Stimulated activated CD4-positive, alpha-beta T cell treated with anti-CD3 and anti-CD28 coated beads, TNF-alpha, amount 100 ng/mL, for 24 hours (primary cell): Measurements from ENCODE around the gene RXRA.

Experiments used
- DNase-seq, 3 experiments: peaks; one replicate each; pipeline ENCODE4 v3.0.0-alpha.2; 2020; ENCODE audit warnings: low read depth in 3 of 3

The RXRA gene

GRCh38 chr9:134336924-134337323, 10.7 kb downstream of the RXRA start:
- DNase-seq = no peak

GRCh38 chr9:134337469-134337868, 11.2 kb downstream of the RXRA start:
- DNase-seq = no peak

GRCh38 chr9:134338394-134339182, 12.3 kb downstream of the RXRA start:
- no peak for DNase-seq

DNA sequence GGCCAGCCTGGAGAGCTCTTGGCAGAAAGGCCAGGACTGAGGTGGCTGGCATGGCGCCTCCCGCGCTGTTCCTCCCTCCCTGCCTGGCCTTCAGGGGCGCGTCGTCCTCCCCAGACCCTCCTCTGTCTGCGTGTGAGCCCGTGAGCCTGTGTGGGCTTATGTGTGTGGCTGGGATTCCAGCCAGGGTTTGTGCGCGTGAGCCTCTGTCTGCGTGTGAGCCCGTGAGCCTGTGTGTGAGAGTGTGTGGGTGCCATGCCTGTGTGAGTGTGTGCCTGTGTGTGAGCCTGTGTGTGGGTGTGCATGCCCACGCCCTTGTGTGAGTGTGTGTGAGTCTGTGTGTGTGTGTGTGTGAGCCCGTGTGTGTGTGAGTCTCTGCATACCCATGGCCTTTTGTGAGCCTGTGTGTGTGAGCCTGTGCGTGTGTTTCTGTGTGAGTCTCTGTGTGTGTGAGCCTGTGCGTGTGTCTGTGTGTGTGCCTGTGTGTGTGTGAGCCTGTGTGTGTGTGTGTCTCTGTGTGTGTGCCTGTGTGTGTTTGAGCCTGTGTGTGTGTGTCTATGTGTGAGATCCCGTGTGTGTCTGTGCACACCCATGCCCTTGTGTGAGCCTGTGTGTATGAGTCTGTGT, 13.0 kb downstream of the RXRA start:
- DNase-seq = no peak

GRCh38 chr9:134340475-134341160, 14.4 kb downstream of the RXRA start:
- DNase-seq = no peak

- no peak for DNase-seq
Observed at GRCh38 chr9:134341306-134341705, 15.1 kb downstream of the RXRA start.

DNA sequence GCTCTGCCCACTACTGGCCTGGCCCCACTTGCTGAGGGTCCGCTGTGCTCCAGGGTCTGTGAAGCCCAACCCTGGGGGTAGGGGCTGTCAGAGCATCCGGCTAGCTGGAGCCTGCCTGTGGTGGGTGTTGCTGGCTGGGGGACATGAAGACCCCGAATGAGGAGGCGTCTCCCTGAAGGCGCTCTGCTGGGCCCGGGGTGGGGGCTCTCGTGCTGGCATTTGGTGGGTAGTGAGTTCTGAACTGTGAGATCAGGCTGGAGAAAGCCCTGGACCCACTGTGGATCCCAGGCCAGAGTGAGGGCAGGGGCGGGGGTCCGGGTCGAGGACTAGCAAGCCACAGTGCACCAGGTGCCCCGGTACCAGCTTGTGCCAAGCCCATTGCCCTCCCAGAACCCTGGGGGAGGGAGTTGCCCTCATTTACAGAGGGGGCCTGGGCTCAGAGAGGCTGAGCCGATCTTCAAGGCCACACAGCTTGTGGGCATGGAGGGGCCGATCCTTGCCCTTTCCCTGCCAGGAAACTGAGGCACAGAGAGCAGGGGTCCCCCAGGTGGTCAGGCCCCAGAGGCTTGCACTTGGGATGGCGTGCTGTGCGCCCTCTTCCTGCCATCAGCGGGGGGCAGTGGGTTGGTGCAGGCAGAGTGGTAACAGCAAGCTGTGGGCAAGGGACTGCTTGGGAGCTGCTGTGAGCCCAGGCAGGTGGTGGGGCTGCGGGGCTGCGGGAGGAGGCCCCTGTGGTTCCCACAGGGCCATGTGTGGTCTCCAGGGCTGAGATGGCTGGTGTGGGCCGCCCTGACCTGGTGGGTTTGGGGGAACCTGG, 15.9 kb downstream of the RXRA start:
- DNase-seq = no peak

DNA sequence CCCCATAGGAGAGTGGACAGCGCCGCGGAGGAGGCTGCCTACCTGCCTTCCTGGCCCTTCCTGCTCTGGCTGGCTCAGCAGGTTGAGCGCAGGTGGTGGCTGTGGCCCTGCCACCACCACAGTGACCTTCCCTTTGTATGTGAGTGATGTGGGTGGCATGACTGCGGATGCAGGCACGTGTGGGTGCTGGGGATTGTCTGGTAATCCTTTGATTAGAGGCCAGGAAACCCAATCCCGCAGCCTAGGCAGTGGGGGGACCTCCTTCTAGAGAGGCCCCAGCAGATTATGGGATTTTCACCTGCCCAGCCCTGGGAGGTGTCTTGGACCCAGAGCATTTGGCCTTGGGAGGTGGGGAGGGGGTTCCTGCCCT, 16.5 kb downstream of the RXRA start:
- DNase-seq = no peak

- DNase-seq = no peak
Observed at GRCh38 chr9:134343637-134344036, 17.4 kb downstream of the RXRA start.

GRCh38 chr9:134344068-134344799, 18.0 kb downstream of the RXRA start:
- DNase-seq = peak in 1 of 3 experiments; percentile 17

GRCh38 chr9:134344800-134345310, 18.6 kb downstream of the RXRA start:
- DNase-seq = no peak

DNA sequence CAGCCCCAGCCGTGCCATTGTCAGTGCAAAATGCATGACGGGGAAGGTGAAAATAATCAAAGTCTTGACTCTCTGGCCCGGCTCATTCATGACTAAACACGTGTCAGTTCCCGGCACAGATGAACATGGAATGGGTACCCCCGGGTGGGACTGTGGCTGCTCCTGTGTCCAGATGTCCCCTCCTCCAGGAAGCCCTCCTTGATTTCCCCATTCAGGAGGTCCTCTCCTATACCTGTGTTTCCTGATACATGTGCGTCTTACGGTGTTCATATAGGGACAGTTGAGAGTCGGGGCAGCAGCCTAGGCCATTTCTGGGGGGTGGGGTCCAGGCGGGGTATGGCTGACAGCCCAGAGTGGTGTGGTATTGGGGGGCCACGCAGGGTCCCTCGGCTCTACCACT, 19.5 kb downstream of the RXRA start:
- no peak for DNase-seq

- DNase-seq = no peak
Observed at GRCh38 chr9:134346151-134346550, 19.9 kb downstream of the RXRA start.

DNA sequence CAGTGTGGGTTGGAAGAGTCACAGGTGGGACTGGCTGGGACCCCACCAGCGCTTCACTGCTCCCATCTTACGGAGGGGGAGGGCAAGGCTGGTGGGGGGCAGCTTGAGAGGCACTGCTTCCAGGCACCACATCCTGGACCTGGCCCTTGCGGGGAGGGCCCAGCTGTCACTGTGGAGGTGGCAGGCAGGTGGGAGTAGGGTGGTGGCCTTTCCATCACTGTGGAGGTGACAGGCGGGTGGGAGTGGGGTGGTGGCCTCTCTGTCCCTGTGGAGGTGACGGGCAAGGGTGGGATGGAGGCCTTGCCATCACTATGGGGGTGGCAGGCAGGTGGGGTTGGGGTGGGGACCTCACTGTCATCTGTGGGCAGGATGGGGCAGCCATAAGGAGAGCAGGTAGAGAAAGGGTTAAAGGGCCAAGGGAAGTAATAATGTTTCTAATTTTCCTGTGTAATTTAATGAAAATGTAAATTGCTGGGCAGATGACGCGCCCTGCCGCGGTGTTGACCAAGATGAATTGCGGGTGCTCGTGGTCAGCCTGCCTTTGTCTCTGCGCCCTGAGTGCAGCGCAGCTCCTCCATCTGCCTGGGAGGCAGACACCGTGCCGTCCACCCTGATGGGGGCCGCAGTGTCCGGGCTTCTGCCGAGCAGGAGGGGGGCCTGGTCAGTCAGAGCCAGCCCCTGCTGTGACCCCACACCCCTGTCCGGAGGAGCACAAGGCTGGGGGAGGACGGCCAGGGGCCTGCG, 20.8 kb downstream of the RXRA start:
- DNase-seq = no peak

DNA sequence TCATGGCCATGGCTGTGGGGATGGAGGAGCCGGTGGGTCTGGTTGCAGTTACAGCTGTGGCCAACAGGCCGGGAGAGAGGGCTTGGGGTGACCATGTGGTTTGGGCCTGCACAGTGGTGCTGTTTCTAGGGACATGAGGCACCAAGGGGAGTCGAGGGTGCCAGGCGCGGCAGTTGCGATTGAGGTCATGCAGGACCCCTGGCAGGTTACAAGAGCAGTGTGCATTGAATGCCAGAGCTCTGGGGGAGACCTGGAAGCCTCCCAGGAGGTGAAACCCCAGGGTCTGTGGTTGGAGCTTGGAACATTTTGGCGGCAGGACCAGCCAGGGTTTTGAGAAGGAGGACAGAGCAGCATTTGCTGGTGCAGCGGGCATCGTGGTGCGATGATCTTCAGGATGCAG, 21.7 kb downstream of the RXRA start:
- DNase-seq = no peak

DNA sequence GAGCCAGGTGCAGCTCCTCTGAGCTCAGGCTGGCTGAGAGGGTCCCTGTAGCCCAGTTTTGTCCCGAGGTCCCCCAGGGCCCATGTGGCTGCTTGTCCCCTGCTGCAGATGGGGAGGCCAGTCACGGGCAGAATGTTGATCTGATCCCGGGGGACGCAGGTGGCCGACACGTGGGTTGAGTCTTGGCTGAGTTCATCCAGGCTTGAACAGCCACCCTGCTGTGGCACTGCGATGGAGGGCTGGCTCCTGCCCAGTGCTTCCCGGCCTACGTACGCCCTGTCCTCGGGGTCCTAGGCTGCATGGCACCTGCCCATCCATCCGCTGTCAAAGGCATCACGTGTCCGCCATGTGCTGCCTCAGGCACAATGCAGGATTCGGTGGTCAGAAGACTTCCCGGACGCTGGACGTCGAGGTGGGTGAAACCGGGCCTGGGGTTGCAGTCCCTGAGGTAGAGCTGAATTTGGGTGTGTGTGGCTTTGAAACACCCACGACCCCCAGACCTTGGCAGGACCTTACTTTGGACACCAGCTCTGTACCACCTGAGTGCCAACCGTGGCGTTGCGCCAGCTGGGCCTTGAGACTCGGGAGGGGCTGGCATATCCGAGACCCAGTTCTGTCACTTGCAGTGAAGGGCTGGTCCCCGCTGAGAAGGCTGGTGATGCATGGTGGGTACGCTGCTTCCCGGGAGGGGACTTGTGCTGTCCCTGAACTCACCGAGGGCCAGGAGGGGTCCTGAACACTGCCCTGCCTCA, 22.3 kb downstream of the RXRA start:
- DNase-seq = no peak

DNA sequence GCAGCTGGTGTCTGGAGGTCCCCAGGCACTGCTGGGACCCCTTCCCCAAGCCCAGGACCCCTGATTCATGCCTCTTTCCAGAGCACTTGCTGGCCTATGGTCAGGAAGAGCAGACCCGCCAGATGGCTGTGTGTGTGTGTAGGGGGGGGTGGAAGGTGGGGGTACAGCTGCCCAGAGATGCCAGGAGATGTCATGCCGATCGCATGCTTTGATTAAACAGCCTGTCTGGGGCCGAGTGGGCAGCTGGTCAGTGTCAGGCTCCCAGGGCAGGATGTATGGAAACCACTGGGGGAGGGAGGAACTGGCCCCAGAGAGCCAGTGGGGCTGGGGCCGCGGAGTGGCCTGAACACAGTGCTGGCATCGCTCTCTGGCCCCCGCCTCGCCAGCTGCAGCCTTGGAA, 23.7 kb downstream of the RXRA start:
- no peak for DNase-seq

DNA sequence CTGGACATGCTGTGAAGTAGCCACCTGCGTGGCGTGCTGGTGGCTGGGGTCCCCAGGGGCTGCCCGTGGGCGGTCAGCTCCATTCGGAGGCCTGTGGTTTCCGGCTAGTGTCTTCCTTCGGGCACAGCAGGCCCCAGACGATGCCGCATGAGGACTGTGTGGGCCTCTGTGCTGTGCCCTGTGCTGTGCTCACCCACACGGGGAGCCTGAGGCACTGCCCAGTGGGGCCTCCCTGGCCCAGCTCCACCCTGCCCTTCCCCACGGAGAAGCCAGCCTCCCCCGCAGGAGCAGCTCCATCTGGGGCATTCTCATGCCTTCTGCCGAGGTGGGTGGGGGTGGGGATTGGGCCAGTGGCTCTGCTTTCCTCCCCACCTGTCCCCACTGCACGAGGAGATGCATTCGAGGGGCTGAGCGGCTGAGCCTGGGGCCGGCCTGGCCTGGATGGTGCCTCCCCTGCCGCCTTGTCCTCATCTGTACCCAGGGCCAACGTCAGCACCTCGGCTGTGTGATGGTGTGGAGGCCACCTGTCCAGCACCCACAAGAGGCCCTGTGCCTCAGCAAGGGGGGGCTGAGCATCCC, 24.2 kb downstream of the RXRA start:
- no peak for DNase-seq

- DNase-seq = no peak
Observed at GRCh38 chr9:134351606-134352176, 25.4 kb downstream of the RXRA start.
